AG09319 (cell line): ENCODE results near the gene CCDC127.

Experiments used
- DNase-seq: peaks from one replicate; pipeline ENCODE4 v3.0.0-alpha.2; 2010; ENCODE audit warnings: low read depth; ENCODE audit errors: extremely low read depth
- TF ChIP-seq, protein P1 (sequence below): IDR thresholded peaks from 2 replicates; pipeline ENCODE4 v1.5.1; 2011; ENCODE audit warnings: low read depth, mild to moderate bottlenecking, inconsistent platforms, low read length, moderate library complexity

The CCDC127 gene

DNA sequence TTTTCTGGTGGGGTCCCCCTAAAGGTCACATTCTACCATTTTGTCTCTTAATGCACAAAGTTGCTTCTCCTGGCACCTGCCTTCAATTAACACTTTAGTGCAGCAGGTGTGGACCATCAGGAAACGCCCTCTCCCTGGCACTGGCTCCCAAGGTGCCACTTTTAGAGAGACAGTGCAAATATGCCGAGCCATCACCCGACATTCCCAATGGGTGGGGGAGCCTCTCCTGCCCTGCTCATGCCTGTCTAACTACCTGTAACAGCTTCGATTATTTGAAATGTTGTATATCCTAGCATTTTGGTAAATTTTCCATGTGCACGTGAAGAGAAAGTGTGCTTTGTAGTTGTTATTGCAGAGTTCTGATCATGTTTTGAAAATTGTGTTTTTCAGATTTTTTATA is 39.8 kb downstream of the CCDC127 start:
- TF ChIP-seq, protein P1, sequence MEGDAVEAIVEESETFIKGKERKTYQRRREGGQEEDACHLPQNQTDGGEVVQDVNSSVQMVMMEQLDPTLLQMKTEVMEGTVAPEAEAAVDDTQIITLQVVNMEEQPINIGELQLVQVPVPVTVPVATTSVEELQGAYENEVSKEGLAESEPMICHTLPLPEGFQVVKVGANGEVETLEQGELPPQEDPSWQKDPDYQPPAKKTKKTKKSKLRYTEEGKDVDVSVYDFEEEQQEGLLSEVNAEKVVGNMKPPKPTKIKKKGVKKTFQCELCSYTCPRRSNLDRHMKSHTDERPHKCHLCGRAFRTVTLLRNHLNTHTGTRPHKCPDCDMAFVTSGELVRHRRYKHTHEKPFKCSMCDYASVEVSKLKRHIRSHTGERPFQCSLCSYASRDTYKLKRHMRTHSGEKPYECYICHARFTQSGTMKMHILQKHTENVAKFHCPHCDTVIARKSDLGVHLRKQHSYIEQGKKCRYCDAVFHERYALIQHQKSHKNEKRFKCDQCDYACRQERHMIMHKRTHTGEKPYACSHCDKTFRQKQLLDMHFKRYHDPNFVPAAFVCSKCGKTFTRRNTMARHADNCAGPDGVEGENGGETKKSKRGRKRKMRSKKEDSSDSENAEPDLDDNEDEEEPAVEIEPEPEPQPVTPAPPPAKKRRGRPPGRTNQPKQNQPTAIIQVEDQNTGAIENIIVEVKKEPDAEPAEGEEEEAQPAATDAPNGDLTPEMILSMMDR, result no peak
- no peak for DNase-seq

DNA sequence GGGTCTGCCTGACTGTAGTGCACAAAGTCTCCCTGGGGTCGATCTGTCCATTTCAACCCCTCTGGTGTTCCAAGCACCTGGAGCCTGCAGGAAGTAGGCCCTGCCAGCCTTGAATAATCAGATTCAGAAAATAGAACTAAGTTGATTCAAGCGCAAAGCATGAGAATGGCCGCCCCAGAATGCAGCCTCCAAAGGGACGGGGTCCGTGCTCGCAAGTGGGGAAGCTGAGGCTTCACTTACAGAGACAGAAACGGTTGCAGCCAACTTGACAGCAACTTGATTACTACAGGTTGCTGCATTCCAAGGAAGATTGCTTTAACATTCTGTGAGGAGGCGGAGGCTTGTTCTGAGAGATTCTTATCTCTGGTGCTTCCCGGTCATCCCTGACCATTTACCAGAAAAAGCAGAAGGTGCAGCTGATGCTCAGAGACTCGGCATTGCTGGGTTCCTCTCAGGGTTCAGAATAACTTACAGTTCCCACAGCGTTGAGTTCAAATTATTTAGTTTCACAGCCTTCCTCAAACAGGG is 41.6 kb downstream of the CCDC127 start:
- no peak for DNase-seq
- TF ChIP-seq, protein P1, result no peak

DNA sequence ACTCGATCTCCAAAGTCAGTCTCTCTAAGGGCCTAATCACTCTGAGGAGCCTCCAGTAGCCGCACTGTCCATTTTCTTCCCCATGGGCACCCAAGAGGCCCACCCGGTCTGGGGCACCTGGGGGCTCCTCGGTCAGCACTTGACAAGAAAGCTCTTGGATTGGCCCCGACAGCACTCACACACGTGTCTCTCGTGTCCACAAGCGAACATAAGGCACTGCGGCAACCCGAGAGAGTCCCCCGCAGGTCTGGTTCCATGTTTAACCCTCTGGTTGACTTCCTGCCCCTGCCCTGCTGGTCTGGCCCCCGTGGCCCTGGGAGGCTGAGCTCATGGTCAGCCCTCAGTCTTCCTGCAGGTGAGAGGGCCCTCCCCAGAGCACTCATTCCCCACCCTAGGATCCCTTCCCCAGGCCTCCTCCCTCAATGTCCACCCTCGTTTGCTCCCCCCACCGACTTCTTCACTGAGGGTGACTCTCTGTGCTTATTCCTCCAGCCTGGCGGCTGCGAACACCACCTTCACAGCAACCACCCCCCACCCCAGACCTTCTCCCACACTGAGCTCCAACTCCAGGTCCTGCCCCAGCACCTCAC is 43.0 kb downstream of the CCDC127 start:
- TF ChIP-seq, protein P1, result no peak

DNA sequence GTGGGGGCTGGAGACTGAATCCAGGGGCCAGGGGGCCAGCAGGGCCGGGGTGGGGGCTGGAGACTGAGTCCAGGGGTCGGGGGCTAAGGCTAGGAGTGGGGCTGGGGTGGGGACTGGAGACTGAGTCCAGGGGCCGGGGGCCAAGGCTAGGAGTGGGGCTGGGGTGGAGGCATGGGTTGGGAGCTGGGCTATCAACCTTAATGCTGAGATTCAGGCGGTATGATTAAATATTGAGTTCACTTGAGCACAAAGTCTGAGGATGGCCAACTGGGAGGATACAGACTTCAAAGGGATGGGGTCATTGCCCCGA is 43.7 kb downstream of the CCDC127 start:
- TF ChIP-seq, protein P1, result no peak

More for the DNA sequence above, 43.0 kb downstream of the CCDC127 start:
- DNase-seq, result no peak

DNA sequence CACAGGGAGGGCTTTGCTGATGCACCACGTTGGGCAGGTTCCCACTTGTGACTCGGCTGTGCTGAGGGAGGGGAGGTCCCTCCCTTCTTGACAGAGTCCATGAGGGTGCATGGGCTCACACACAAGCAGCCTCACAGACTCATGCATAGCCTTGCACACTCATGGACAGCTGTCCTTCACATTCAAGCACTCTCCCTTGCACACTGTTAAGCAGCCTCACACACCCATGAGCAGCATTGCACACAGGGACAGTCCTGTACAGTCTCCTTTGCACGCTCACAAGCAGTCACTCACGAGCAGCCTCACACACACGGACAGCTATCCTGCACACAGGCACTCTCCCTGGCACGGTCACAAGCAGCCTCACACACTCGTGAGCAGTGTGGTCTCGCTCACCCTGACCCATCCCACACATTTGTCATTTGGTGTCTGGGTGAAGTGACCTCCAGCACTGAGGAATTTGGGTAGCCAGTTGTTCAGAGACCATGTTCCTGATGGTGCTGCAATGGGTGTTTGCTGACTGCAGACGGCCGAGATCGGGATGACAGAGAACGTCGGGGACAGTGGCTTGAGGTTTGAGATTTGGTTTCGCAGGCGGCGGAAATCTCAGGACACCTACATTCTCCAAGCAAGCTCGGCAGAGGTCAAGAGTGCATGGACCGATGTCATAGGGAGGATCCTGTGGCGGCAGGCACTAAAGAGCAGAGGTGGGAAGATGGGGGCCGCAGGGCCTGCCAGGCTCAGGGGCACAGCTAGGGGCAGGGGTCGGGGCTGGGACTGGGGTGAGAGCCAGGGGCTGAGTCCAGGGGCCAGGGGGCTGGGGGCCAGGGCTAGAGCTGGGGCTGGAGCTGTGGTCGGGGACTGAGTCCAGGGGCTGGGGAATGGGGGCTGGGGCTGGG is 44.3 kb downstream of the CCDC127 start:
- DNase-seq, result no peak
- TF ChIP-seq, protein P1, result no peak

More for the DNA sequence above, 43.7 kb downstream of the CCDC127 start:
- DNase-seq, result no peak

DNA sequence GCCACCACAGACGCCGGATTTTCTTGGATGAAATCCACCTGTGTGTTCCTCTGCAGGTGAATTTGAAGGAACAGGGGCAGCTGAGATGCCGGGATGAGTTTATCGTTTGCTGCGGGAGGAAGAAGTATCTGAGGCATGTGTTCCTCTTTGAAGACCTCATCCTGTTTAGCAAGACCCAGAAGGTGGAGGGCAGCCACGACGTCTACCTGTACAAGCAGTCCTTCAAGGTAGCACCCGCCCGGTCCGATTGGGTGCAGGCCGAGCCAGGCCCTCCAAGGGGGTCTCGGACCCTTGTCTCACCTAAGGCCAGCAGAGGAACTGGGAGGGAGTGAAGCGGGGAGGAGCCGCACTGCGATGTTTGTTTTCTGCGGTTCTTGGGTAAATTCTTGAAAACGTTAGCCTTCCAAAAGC is 45.1 kb downstream of the CCDC127 start:
- no peak for DNase-seq
- TF ChIP-seq, protein P1, result no peak

DNA sequence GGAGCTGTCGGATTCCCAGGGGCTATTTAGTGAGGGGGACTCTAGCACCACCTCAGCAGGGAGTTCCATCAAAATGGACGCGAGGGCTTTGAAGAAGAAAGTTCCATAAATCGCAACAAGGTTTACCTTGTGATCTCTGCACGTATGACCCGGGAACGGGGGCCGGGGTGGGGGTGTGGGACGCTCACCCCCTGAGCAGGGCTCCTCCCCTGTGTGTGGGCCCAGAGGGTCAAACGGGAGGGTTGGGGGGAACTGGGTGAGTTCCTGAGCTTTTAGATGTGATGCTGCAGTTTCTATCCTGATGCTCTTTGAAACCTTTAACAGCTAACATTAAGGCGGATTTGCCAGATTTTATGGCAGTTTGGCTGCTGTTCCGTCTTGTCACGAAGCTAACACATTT is 45.5 kb downstream of the CCDC127 start:
- TF ChIP-seq, protein P1, result no peak
- no peak for DNase-seq
